GM12878 (cell line): ENCODE data around the gene OPCML.

Experiments
- EZH2 ChIP-seq: IDR thresholded peaks from 2 replicates; pipeline ENCODE4 v1.6.1; 2012; ENCODE audit warnings: low read depth, mild to moderate bottlenecking, control low read depth, inconsistent platforms, low read length, borderline replicate concordance; ENCODE audit not compliant: control insufficient read depth
- RFX5 ChIP-seq: IDR thresholded peaks from 2 replicates; pipeline ENCODE4 v1.6.1; 2011; ENCODE audit warnings: low read depth, low read length, improper control_type of control experiment
- ZNF622 ChIP-seq: fragments of 450-650 bp; IDR thresholded peaks from 2 replicates; pipeline ENCODE4 v1.6.1; 2017; ENCODE audit warnings: mild to moderate bottlenecking, inconsistent platforms
- TF ChIP-seq, protein P1 (sequence below): fragments of 450-650 bp; IDR thresholded peaks from 2 replicates; pipeline ENCODE4 v1.6.1; 2016; ENCODE audit warnings: mild to moderate bottlenecking

DNA sequence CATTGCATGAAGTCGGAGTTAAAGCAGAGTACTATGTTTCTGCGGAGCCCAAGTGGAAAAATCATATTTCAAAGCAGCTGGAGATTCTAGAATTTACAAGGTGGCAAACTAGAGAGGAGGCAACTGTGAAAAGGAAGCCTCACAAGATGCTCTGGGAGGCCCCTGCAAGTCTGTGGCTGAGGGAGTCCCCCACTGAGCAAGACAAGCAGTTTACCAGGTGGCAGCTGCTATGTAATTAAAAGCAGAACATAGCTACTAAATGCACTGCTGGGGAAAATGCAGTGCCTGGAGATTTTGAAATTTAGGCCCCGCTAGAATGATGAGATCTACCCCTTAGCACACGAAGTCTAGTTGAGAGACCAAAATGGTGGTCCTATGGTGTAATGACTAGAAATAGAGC, 728.0 kb downstream of the OPCML start:
- TF ChIP-seq RFX5 (no peak), ZNF622 (no peak), EZH2 (no peak)
- TF ChIP-seq, protein P1, sequence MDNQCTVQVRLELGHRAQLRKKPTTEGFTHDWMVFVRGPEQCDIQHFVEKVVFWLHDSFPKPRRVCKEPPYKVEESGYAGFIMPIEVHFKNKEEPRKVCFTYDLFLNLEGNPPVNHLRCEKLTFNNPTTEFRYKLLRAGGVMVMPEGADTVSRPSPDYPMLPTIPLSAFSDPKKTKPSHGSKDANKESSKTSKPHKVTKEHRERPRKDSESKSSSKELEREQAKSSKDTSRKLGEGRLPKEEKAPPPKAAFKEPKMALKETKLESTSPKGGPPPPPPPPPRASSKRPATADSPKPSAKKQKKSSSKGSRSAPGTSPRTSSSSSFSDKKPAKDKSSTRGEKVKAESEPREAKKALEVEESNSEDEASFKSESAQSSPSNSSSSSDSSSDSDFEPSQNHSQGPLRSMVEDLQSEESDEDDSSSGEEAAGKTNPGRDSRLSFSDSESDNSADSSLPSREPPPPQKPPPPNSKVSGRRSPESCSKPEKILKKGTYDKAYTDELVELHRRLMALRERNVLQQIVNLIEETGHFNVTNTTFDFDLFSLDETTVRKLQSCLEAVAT, result no peak
